GM19193 (cell line): ENCODE data around the gene PCBD1.

Experiments used
- POLR2A ChIP-seq: IDR thresholded peaks from 4 replicates; pipeline ENCODE4 v1.6.1; 2011; ENCODE audit not compliant: insufficient read depth, insufficient read length; ENCODE audit errors: extremely low read depth

Gene PCBD1

GRCh38 chr10:70909326-70909935 is 21.1 kb upstream of the PCBD1 start:
- no peak for TF ChIP-seq POLR2A

- no peak for TF ChIP-seq POLR2A
These were observed 20.3 kb upstream of the PCBD1 start for GRCh38 chr10:70908406-70909296.

- no peak for TF ChIP-seq POLR2A
These were observed 19.5 kb upstream of the PCBD1 start for GRCh38 chr10:70907637-70908405.

GRCh38 chr10:70906953-70907636 is 18.7 kb upstream of the PCBD1 start:
- no peak for TF ChIP-seq POLR2A

- no peak for TF ChIP-seq POLR2A
These were observed 17.8 kb upstream of the PCBD1 start for GRCh38 chr10:70906031-70906783.

- no peak for TF ChIP-seq POLR2A
These were observed 17.0 kb upstream of the PCBD1 start for GRCh38 chr10:70905071-70906021.

GRCh38 chr10:70903262-70903921 is 15.0 kb upstream of the PCBD1 start:
- TF ChIP-seq POLR2A = no peak

- TF ChIP-seq POLR2A = no peak
These were observed 14.4 kb upstream of the PCBD1 start for GRCh38 chr10:70902661-70903261.

GRCh38 chr10:70901276-70901878 is 13.0 kb upstream of the PCBD1 start:
- no peak for TF ChIP-seq POLR2A

GRCh38 chr10:70899096-70899495 is 10.7 kb upstream of the PCBD1 start:
- TF ChIP-seq POLR2A = no peak

GRCh38 chr10:70898687-70899086 is 10.3 kb upstream of the PCBD1 start:
- TF ChIP-seq POLR2A = no peak

- TF ChIP-seq POLR2A = no peak
These were observed 8.2 kb upstream of the PCBD1 start for GRCh38 chr10:70896551-70896950.
